22Rv1 (cell line): ENCODE results near the gene CPNE8.

Source experiments
- H3K27ac ChIP-seq: fragments of 450-650 bp; 2 replicates; pipeline ENCODE4 v1.5.1; 2017
- CTCF ChIP-seq: fragments of 450-650 bp; IDR thresholded peaks from 2 replicates; pipeline ENCODE4 v1.5.1; 2017; ENCODE audit warnings: mild to moderate bottlenecking
- ZFX ChIP-seq: fragments of 450-650 bp; IDR thresholded peaks from 2 replicates; pipeline ENCODE4 v1.6.1; 2017; ENCODE audit warnings: antibody characterized with exemption, borderline replicate concordance

CPNE8 gene

GRCh38 chr12:38931461-38931860 lies 26.1 kb upstream of the CPNE8 start:
- TF ChIP-seq CTCF (no peak), ZFX (no peak)
- H3K27ac ChIP-seq, result no peak overlapping the region

DNA sequence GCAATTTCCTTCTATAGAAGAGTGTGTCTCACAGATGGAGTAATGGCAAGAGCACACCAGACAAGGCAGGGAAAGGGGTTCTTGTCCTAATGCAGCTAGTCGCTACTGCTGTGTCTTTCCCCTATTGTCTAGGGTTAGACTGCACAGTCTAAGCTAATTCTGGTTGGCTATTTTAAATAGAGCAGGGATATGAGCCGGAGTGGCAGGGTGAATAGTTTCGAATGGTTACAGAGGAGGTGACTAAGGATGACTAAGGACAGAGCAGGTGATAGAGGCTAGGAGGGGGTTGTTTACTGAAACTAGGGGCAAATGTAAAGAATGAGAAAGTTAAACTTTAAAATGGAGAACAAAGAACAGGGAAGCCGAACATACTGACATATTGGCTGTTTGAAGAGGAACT lies 25.6 kb upstream of the CPNE8 start:
- H3K27ac ChIP-seq, result no peak overlapping the region
- TF ChIP-seq ZFX (no peak), CTCF (no peak)

DNA sequence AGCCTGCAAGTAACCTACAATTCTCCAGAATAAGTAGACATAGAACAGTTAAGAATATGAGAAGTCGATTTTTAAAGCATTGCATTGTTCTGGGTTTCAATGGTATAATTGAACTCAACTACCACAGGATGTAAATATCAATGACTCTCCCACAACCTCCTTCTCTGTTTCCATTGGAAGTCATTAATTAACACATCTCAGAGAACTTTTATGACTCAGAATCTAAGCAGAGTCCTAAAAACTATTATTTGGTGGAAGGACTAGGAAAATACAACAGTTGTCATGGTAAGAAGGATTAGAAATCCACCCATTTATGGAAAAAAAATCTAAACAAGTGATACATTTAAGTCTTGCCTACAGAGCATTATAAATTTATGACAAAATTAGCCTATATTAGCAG lies 21.1 kb upstream of the CPNE8 start:
- no peak overlapping the region for H3K27ac ChIP-seq
- no peak for TF ChIP-seq CTCF
- no peak for TF ChIP-seq ZFX

DNA sequence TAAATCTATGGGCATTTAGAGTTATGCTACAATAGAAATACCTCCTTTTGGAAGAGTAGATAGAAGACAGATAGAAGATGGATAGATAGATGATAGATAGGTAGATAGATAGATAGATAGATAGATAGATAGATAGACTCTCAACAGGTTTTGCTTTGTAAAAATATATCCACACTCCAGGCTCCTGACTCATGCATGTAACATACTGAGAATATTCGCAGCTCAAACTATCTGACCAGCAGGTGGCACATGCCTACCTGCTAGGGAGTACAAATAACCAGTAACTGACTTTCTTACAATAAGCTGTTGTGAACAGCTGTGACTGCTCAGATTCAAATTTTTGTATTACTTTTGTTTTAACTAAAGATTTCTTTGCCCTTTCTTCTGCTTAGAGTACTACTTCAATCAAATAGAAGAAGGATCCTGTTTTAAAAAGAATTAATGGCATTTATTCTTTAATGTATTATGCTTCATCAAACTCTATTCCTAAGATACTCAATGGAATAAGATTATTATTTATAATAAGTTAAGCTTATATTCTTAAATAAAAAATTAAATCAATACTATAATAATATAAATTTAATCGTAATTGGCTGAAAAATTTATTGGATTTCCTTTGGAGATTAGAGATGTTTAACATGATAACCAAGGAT lies 15.8 kb upstream of the CPNE8 start:
- H3K27ac ChIP-seq, result no peak overlapping the region
- TF ChIP-seq ZFX (no peak), CTCF (peak; percentile 96)

DNA sequence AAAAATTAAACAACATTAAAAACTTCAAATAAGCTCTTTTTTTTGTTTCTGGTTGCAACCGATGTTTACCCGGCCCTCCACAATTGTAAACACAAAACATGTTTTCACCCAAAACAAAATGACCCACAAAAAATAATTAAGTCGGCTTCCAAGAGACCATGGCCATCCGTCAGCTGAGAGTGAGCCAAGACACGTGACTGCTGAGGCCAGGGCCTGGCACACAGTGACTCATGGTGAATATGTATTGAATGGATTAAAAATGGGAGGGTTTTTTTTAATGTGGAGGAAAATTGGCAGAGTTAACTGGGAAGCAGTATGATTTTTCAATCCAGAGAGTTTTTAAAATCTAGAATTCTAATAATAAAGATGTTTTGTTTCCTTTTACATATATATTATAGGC lies 13.8 kb upstream of the CPNE8 start:
- TF ChIP-seq CTCF (no peak), ZFX (no peak)
- H3K27ac ChIP-seq, result no peak overlapping the region

DNA sequence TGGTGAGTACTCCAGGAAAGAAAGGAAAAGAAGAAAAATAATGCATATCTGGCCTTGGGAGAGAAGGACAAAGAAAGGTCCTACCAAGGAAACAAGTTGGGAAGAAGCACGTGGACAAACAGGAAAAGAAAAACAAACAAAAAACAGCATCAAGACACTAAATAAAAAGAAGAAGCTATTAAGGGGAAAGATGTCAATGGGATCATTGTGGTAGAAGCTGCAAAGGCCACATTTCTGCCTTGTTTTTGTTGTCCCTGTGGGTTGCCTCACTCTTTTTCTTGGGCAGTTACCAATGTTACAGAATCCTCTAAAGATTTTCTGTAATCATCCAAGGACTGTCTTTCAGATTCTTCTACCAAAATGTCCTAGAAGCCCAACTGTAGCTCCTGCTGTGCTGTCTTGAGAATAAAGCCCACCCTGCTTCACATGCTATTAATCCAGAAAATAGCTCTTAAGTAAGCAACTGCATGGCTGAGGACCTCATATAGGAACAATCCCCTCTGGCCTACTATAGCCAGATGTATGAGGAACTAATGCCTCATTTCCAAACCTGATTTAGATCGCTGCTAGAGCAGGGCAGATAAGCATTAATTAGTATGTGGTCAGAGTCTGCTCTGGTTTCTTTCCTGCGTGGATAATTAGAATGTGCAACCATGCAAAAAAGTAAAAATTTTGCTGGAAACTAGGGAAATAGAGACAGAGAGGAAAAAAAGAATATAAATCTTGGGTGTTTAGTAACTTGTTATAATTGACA lies 10.2 kb upstream of the CPNE8 start:
- H3K27ac ChIP-seq, result no peak overlapping the region
- TF ChIP-seq ZFX (no peak), CTCF (no peak)

GRCh38 chr12:38912116-38912515 lies 6.7 kb upstream of the CPNE8 start:
- no peak overlapping the region for H3K27ac ChIP-seq
- TF ChIP-seq ZFX (no peak), CTCF (no peak)
